Fibroblast of lung (primary cell): ENCODE measurements around the gene TPH2.

Experiments
- CTCF ChIP-seq, 2 donors: IDR thresholded peaks in 1 of 2; conservative IDR thresholded peaks in 1 of 2; 1 replicate in 1 of 2; 2 replicates in 1 of 2; pipeline ENCODE4 v1.5.1; 2011 to 2012; ENCODE audit warnings: low read length in 2 of 2, control low read depth in 1 of 2, inconsistent platforms in 1 of 2, low read depth in 1 of 2, mild to moderate bottlenecking in 1 of 2
- EZH2 ChIP-seq: IDR thresholded peaks from 2 replicates; pipeline ENCODE4 v1.5.1; 2012; ENCODE audit warnings: low read length, control low read depth, mild to moderate bottlenecking; ENCODE audit errors: missing control alignments

GRCh38 chr12:71950819-71951218, 12.2 kb downstream of the TPH2 start:
- TF ChIP-seq CTCF (conservative IDR thresholded peaks at IDR 0.05 in 1 of 2, IDR thresholded peaks at IDR 0.05 in 1 of 2; ENCODE audit: low read depth in 1 of 2, low read length in 2 of 2) (no peak), EZH2 (no peak)
